HK-2 (cell line): ENCODE measurements around the gene NPPA.
"Not testable (repeated sequence)": the region's sequence is repeated elsewhere in the genome, so short reads cannot be mapped to it uniquely, and the experiment has no call there.

Source experiments
- DNase-seq: peaks from one replicate; pipeline ENCODE4 v3.0.0-alpha.2; 2018; ENCODE audit not compliant: unreplicated experiment

NPPA gene

GRCh38 chr1:11847667-11848372, at the start of gene NPPA:
NPPA (minus strand) TSS chr1:11847783; CDS start chr1:11847684, 99 bp downstream.
- DNase-seq, result no peak

- DNase-seq, result not testable (repeated sequence)
These were observed 46.9 kb upstream of the NPPA start for GRCh38 chr1:11894501-11894900.

- DNase-seq, result peak; percentile 60
These were observed 46.3 kb upstream of the NPPA start for GRCh38 chr1:11893907-11894251.

- DNase-seq, result no peak
These were observed 44.0 kb upstream of the NPPA start for GRCh38 chr1:11891433-11892186.

GRCh38 chr1:11888877-11889208, 41.3 kb upstream of the NPPA start:
- DNase-seq, result no peak

- no peak for DNase-seq
These were observed 40.8 kb upstream of the NPPA start for GRCh38 chr1:11888206-11888876.

- DNase-seq, result no peak
These were observed 40.1 kb upstream of the NPPA start for GRCh38 chr1:11887666-11888007.

GRCh38 chr1:11886986-11887665, 39.5 kb upstream of the NPPA start:
- no peak for DNase-seq

GRCh38 chr1:11885916-11886315, 38.3 kb upstream of the NPPA start:
- no peak for DNase-seq

GRCh38 chr1:11882814-11883538, 35.4 kb upstream of the NPPA start:
- no peak for DNase-seq

- no peak for DNase-seq
These were observed 34.3 kb upstream of the NPPA start for GRCh38 chr1:11881749-11882441.

- DNase-seq, result no peak
These were observed 33.5 kb upstream of the NPPA start for GRCh38 chr1:11880911-11881748.

GRCh38 chr1:11880181-11880575, 32.6 kb upstream of the NPPA start:
- no peak for DNase-seq

- no peak for DNase-seq
These were observed 32.0 kb upstream of the NPPA start for GRCh38 chr1:11879311-11880180.

- no peak for DNase-seq
These were observed 31.3 kb upstream of the NPPA start for GRCh38 chr1:11878891-11879190.

GRCh38 chr1:11878081-11878890, 30.7 kb upstream of the NPPA start:
- DNase-seq, result no peak

- DNase-seq, result no peak
These were observed 29.5 kb upstream of the NPPA start for GRCh38 chr1:11877074-11877473.

- no peak for DNase-seq
These were observed 27.5 kb upstream of the NPPA start for GRCh38 chr1:11875094-11875493.

- no peak for DNase-seq
These were observed 27.0 kb upstream of the NPPA start for GRCh38 chr1:11874624-11875023.
